HepG2 (cell line): ENCODE data around the gene GLI3. TPM values are rescaled to one million over a fixed set of nuclear protein-coding genes. Genes with fewer than 3 reads are reported as not detected.

Experiments used
- ATAC-seq: fragments of 200-7000 bp; cut with Tn5 transposase; 3 replicates; pipeline ENCODE4 v1.9.1; 2020; ENCODE audit warnings: mild to moderate bottlenecking, moderate library complexity
- BruUV-seq: library from RNA; stranded (reverse); fragments of 400-500 nt; replicated peaks from 2 replicates; lab custom pipeline; 2021; lab: Mats Ljungman, UMichigan
- CTCF ChIA-PET: fragments of 300-600 bp; formaldehyde crosslinking; extraction: SDS; loops from one replicate; lab custom pipeline; 2021; ENCODE audit warnings: low total read pairs, inconsistent platforms, low intra/inter-chr PET ratio; lab: Yijun Ruan, JAX
- POLR2A ChIA-PET: fragments of 350-600 bp; sonication (Branson Sonifier 250); formaldehyde crosslinking; loops from one replicate; lab custom pipeline; 2020; ENCODE audit warnings: antibody characterized with exemption, inconsistent platforms; lab: Yijun Ruan, JAX
- DNase-seq: peaks from one replicate; pipeline ENCODE4 v3.0.0-alpha.2; 2015; ENCODE audit warnings: low spot score
- FAIRE-seq: peaks from 3 replicates; lab custom pipeline; 2011; peaks lifted over from hg19 to GRCh38; lab: Jason Lieb, UNC
- H2AFZ ChIP-seq: one replicate; pipeline ENCODE4 v1.6.1; 2011; ENCODE audit warnings: low read length, inconsistent platforms
- H3K27ac ChIP-seq: fragments of 300-600 bp; 3 replicates; pipeline ENCODE4 v1.8.0; 2011; ENCODE audit warnings: mixed run types, mild to moderate bottlenecking, mixed read lengths, low read length, inconsistent platforms; ENCODE audit not compliant: insufficient read depth; ENCODE audit errors: extremely low read length
- H3K27me3 ChIP-seq, 2 experiments: fragments of 200-600 bp in 1 of 2; 2 replicates in 1 of 2; 3 replicates in 1 of 2; pipeline versions ENCODE4 v1.6.0 to v1.8.0; 2011; ENCODE audit warnings: low read length in 2 of 2, mild to moderate bottlenecking in 2 of 2, moderate library complexity in 2 of 2, inconsistent platforms in 1 of 2; ENCODE audit not compliant: insufficient read depth in 2 of 2, control insufficient read depth in 1 of 2
- H3K36me3 ChIP-seq, 2 experiments: fragments of 200-600 bp in 1 of 2; replicated peaks in 1 of 2; 2 replicates in 1 of 2; 3 replicates in 1 of 2; pipeline versions ENCODE4 v1.5.1 to v1.8.0; 2011; ENCODE audit warnings: low read length in 2 of 2, inconsistent platforms in 1 of 2; ENCODE audit not compliant: insufficient read depth in 2 of 2, control insufficient read depth in 1 of 2
- H3K4me1 ChIP-seq: 2 replicates; pipeline ENCODE4 v1.5.1; 2012; ENCODE audit warnings: low read length, inconsistent platforms; ENCODE audit not compliant: insufficient read depth
- H3K4me2 ChIP-seq: 2 replicates; pipeline ENCODE4 v1.6.0; 2011; ENCODE audit warnings: low read depth, low read length, inconsistent platforms
- H3K4me3 ChIP-seq, 3 experiments: fragments of 200-600 bp in 1 of 3; sonication (generic), shearing (Covaris generic) in 1 of 3; replicated peaks in 1 of 3; 2 replicates each; pipeline ENCODE4 v1.5.1; 2011 to 2016; ENCODE audit warnings: low read length in 3 of 3, inconsistent platforms in 2 of 3, low read depth in 2 of 3, mild to moderate bottlenecking in 2 of 3, control low read depth in 1 of 3, mixed read lengths in 1 of 3; ENCODE audit not compliant: insufficient read depth in 1 of 3
- H3K79me2 ChIP-seq: one replicate; pipeline ENCODE4 v1.6.1; 2011; ENCODE audit warnings: low read length, inconsistent platforms; ENCODE audit not compliant: insufficient read depth
- H3K9ac ChIP-seq: 2 replicates; pipeline ENCODE4 v1.6.0; 2011; ENCODE audit warnings: mild to moderate bottlenecking, low read depth, low read length, inconsistent platforms; ENCODE audit not compliant: insufficient read depth
- H3K9me3 ChIP-seq: 2 replicates; pipeline ENCODE4 v1.5.1; 2012; ENCODE audit warnings: mild to moderate bottlenecking, low read length
- H4K20me1 ChIP-seq: 2 replicates; pipeline ENCODE4 v1.6.0; 2011; ENCODE audit warnings: inconsistent platforms, mild to moderate bottlenecking, low read length, moderate library complexity; ENCODE audit not compliant: insufficient read depth
- GPBP1L1 ChIP-seq: sonication (generic); formaldehyde crosslinking; IDR thresholded peaks from 2 replicates; pipeline ENCODE4 v1.5.0; 2020; ENCODE audit warnings: mild to moderate bottlenecking, missing genetic modification reagents
- KDM4B ChIP-seq: sonication (generic); formaldehyde crosslinking; IDR thresholded peaks from 2 replicates; pipeline ENCODE4 v1.4.0; 2020; ENCODE audit warnings: missing genetic modification reagents
- MZF1 ChIP-seq: sonication (generic); formaldehyde crosslinking; IDR thresholded peaks from 2 replicates; pipeline ENCODE4 v1.8.1; 2023; ENCODE audit warnings: mild to moderate bottlenecking, missing genetic modification reagents, borderline replicate concordance
- SPEN ChIP-seq: sonication (generic); formaldehyde crosslinking; IDR thresholded peaks from 2 replicates; pipeline ENCODE4 v1.5.1; 2020; ENCODE audit warnings: low read depth, mild to moderate bottlenecking, missing genetic modification reagents
- TFDP2 ChIP-seq: sonication (generic); formaldehyde crosslinking; IDR thresholded peaks from 2 replicates; pipeline ENCODE4 v1.4.0; 2020; ENCODE audit warnings: missing genetic modification reagents
- ZFAT ChIP-seq: sonication (generic); formaldehyde crosslinking; conservative IDR thresholded peaks from 2 replicates; pipeline ENCODE4 v1.8.1; 2023; ENCODE audit warnings: missing genetic modification reagents, inconsistent platforms
- ZNF251 ChIP-seq: sonication (generic); formaldehyde crosslinking; IDR thresholded peaks from 2 replicates; pipeline ENCODE4 v1.9.0; 2021; ENCODE audit warnings: mild to moderate bottlenecking, missing genetic modification reagents
- ZNF75D ChIP-seq: sonication (generic); formaldehyde crosslinking; IDR thresholded peaks from 2 replicates; pipeline ENCODE4 v1.8.1; 2023; ENCODE audit warnings: missing genetic modification reagents, mild to moderate bottlenecking, borderline replicate concordance
- ZNF792 ChIP-seq: IDR thresholded peaks from 2 replicates; pipeline ENCODE4 v1.6.1; 2016
- ZNF850 ChIP-seq: sonication (generic); formaldehyde crosslinking; conservative IDR thresholded peaks from 2 replicates; pipeline ENCODE4 v1.9.0; 2021; ENCODE audit warnings: mild to moderate bottlenecking, missing genetic modification reagents
- WGBS: methylation state at CpG from one replicate; pipeline ENCODE4 v1.1.6; 2017; ENCODE audit warnings: low lambda C conversion rate; 5-methylcytosine and 5-hydroxymethylcytosine counted together
- in situ Hi-C: cut with HindIII; loops from 2 replicates; pipeline ENCODE4 v1.10.0; 2017; ENCODE audit warnings: low pct_unique_long_range_greater_than_20kb; ENCODE audit not compliant: extremely low pct_ligation_motif_present
- intact Hi-C: fragments of 100-400 bp; cut with micrococcal nuclease; formaldehyde crosslinking; loops from one replicate; pipeline ENCODE4 v1.10.0; 2022; ENCODE audit not compliant: unreplicated experiment
- polyA plus RNA-seq, 8 experiments: library from polyadenylated mRNA; depleted of rRNA in 3 of 8; stranded (reverse) in 7 of 8; unstranded in 1 of 8; fragments of >200 nt; fragmentation: Illumina TruSeq in 4 of 8; extraction: Trizol in 4 of 8; gene quantifications; 2 replicates each; pipeline versions ENCODE4 v1.2.1 to v1.2.3, GENCODE V29; 2011 to 2016; ENCODE audit warnings: low read depth in 4 of 8, missing spikeins in 1 of 8, mixed read lengths in 1 of 8; ENCODE audit not compliant: insufficient read depth in 1 of 8
- total RNA-seq, 5 experiments: library from RNA; depleted of rRNA; stranded (reverse); fragments of >200 nt; fragmentation: Illumina TruSeq; extraction: Trizol; gene quantifications; 2 replicates each; pipeline ENCODE4 v1.2.3, GENCODE V29; 2016; ENCODE audit warnings: low read depth in 1 of 5

GLI3 gene
- total and polyA plus RNA-seq, 2 of the 13 experiments (the other 11 are each of a cell fraction or from before 2014, with no cell fraction given): not detected

- Histone ChIP-seq H4K20me1 (no peaks in the 10 kb centered on the region), H3K36me3 (no peaks in the 10 kb centered on the region), H3K79me2 (no peaks in the 10 kb centered on the region), H3K27me3 (peaks cover 2 to 24% of the 10 kb centered on the region in 2 experiments; a peak in 3 of 5 replicates), H3K4me3 (no peak overlapping the region)
- FAIRE-seq: no peak
- intact Hi-C loops: no loop called here
- TF ChIP-seq ZFAT (CRISPR knock-in tag): no peak
- TF ChIP-seq GPBP1L1 (CRISPR knock-in tag): no peak
- no peak for TF ChIP-seq MZF1 (CRISPR knock-in tag)
- no peak for TF ChIP-seq ZNF251 (CRISPR knock-in tag)
- no peak for TF ChIP-seq ZNF792 (CRISPR knock-in tag)
- no peak for TF ChIP-seq ZNF850 (CRISPR knock-in tag)
- TF ChIP-seq ZNF75D (CRISPR knock-in tag): no peak
- no peak for TF ChIP-seq KDM4B (CRISPR knock-in tag)
- TF ChIP-seq SPEN (CRISPR knock-in tag): no peak
- TF ChIP-seq TFDP2 (CRISPR knock-in tag): no peak
- TF ChIP-seq, all 625 proteins: peak for 0
- no peak for DNase-seq
- in situ Hi-C loops: no loop called here
- Histone ChIP-seq H3K27ac (no peak overlapping the region), H3K9ac (no peak overlapping the region), H3K9me3 (no peaks in the 10 kb centered on the region), H3K4me2 (no peak overlapping the region), H2AFZ (no peak overlapping the region), H3K4me1 (no peaks in the 10 kb centered on the region)
- ATAC-seq: no peak
- ChIA-PET POLR2A (no interaction called here), CTCF (no interaction called here)
- no TSS peak for BruUV-seq
- WGBS: under 1% methylated on average over 4 of the region's 4 CpGs
These were observed 191.0 kb downstream of the GLI3 start for GRCh38 chr7:42045961-42046360.
